GM10248 (cell line): ENCODE data around the gene SLAMF7.
"Not testable (repeated sequence)": the region's sequence is repeated elsewhere in the genome, so short reads cannot be mapped to it uniquely, and the experiment has no call there.

Experiments used
- CTCF ChIA-PET: fragments of 300-600 bp; sonication (Branson Sonifier 250); formaldehyde crosslinking; extraction: SDS; loops from one replicate; lab custom pipeline; 2021; ENCODE audit warnings: antibody characterized with exemption; lab: Yijun Ruan, JAX
- POLR2A ChIA-PET: fragments of 350-650 bp; sonication (Branson Sonifier 250); formaldehyde crosslinking; extraction: SDS; loops from one replicate; lab custom pipeline; 2020; ENCODE audit warnings: antibody characterized with exemption; lab: Yijun Ruan, JAX
- DNase-seq: peaks from one replicate; pipeline ENCODE4 v3.0.0; 2012; ENCODE audit errors: extremely low spot score
- CTCF ChIP-seq: IDR thresholded peaks from 2 replicates; pipeline ENCODE4 v1.5.1; 2012; ENCODE audit warnings: mild to moderate bottlenecking, low read depth; ENCODE audit errors: extremely low read depth, missing control alignments, control extremely low read depth

The SLAMF7 gene

GRCh38 chr1:160726498-160727315, 12.3 kb upstream of the SLAMF7 start:
- POLR2A ChIA-PET: interaction anchor here (0.5 to 2.1 kb wide), 3 partner anchors 13 to 18 kb away, joined by 3 to 6 read pairs (median 4); no protein-coding TSS in a partner anchor
- CTCF ChIA-PET: interaction anchor here (0.6 to 8.6 kb wide), 34 partner anchors 12 to 474 kb away, joined by 3 to 120 read pairs (median 5); partner anchors contain the start of genes CD48, ITLN2, LY9 and SLAMF7
- DNase-seq: peak; percentile 62

GRCh38 chr1:160727316-160727640, 11.8 kb upstream of the SLAMF7 start:
- DNase-seq: no peak
- ChIA-PET CTCF (interaction anchor here (0.6 to 8.6 kb wide), 25 partner anchors 12 to 292 kb away, joined by 3 to 120 read pairs (median 6); partner anchors contain the start of genes CD48, ITLN2, LY9 and SLAMF7), POLR2A (interaction anchor here (0.5 kb wide), 2 partner anchors 17 to 275 kb away, joined by 3 read pairs; no protein-coding TSS in a partner anchor)
- TF ChIP-seq CTCF: no peak

More at GRCh38 chr1:160726498-160727315, 12.3 kb upstream of the SLAMF7 start:
- TF ChIP-seq CTCF: peak; percentile 80

GRCh38 chr1:160731564-160731963, 7.5 kb upstream of the SLAMF7 start:
- POLR2A ChIA-PET, DNase-seq: not testable (repeated sequence)
- CTCF ChIA-PET: interaction anchor here (1.4 kb wide), 1 partner anchor 98 kb away, joined by 3 read pairs; no protein-coding TSS in a partner anchor

GRCh38 chr1:160731990-160732389, 7.1 kb upstream of the SLAMF7 start:
- TF ChIP-seq CTCF: no peak
- POLR2A ChIA-PET: no interaction called here
- CTCF ChIA-PET: interaction anchor here (2.3 kb wide), 1 partner anchor 47 kb away, joined by 6 read pairs; no protein-coding TSS in a partner anchor
- DNase-seq: no peak

- POLR2A ChIA-PET: no interaction called here
- no peak for TF ChIP-seq CTCF
- CTCF ChIA-PET: interaction anchor here (1.1 to 2.3 kb wide), 4 partner anchors 26 to 53 kb away, joined by 3 to 6 read pairs (median 4); no protein-coding TSS in a partner anchor
- DNase-seq: no peak
These were observed 5.1 kb upstream of the SLAMF7 start for GRCh38 chr1:160733898-160734297.

GRCh38 chr1:160734301-160734700, 4.7 kb upstream of the SLAMF7 start:
- CTCF ChIA-PET: interaction anchor here (1.1 to 2.3 kb wide), 2 partner anchors 27 to 45 kb away, joined by 4 to 6 read pairs; no protein-coding TSS in a partner anchor
- TF ChIP-seq CTCF: no peak
- POLR2A ChIA-PET: no interaction called here
- DNase-seq: no peak

GRCh38 chr1:160738271-160738670, 776 bp upstream of the SLAMF7 start:
- POLR2A ChIA-PET: interaction anchor here (1.4 to 1.7 kb wide), 2 partner anchors 13 to 30 kb away, joined by 4 to 5 read pairs; no protein-coding TSS in a partner anchor
- CTCF ChIA-PET: interaction anchor here (0.8 to 8.2 kb wide), 9 partner anchors 8 to 216 kb away, joined by 3 to 67 read pairs (median 6); no protein-coding TSS in a partner anchor
- no peak for TF ChIP-seq CTCF
- no peak for DNase-seq
